HEK293 (cell line): Measurements from ENCODE around the gene FBL.
A peak's percentile ranks its signal among the peaks of the same experiment; 100 is the strongest.

Experiments
- CTCF ChIA-PET: fragments of 350-600 bp; formaldehyde crosslinking; extraction: SDS; loops from one replicate; lab custom pipeline; 2021; ENCODE audit warnings: antibody characterized with exemption; lab: Yijun Ruan, JAX
- POLR2A ChIA-PET: fragments of 300-600 bp; formaldehyde crosslinking; extraction: SDS; loops from one replicate; lab custom pipeline; 2020; ENCODE audit warnings: antibody characterized with exemption, inconsistent platforms; lab: Yijun Ruan, JAX
- H3K27ac ChIP-seq: fragments of 200-500 bp; sonication (Bioruptor generic); 2 replicates; pipeline ENCODE4 v1.5.1; 2014; ENCODE audit warnings: low read depth, low read length, control low read depth, inconsistent platforms; ENCODE audit errors: extremely low read depth
- H3K36me3 ChIP-seq, 2 experiments: fragments of 200-500 bp in 1 of 2; sonication (Bioruptor generic) in 1 of 2; 1 replicate in 1 of 2; 2 replicates in 1 of 2; pipeline ENCODE4 v1.5.1; 2014 to 2017; ENCODE audit warnings: inconsistent platforms in 2 of 2, low read length in 2 of 2; ENCODE audit not compliant: control insufficient read depth in 2 of 2, insufficient read depth in 1 of 2
- H3K4me1 ChIP-seq: fragments of 200-500 bp; sonication (Bioruptor generic); 2 replicates; pipeline ENCODE4 v1.5.1; 2014; ENCODE audit warnings: mild to moderate bottlenecking, low read length, inconsistent platforms; ENCODE audit not compliant: control insufficient read depth, insufficient read depth
- H3K4me3 ChIP-seq: 2 replicates; pipeline ENCODE4 v1.5.1; 2011; ENCODE audit warnings: low read depth, mild to moderate bottlenecking, control low read depth, low read length, moderate library complexity
- H3K9me3 ChIP-seq: fragments of 200-500 bp; sonication (Bioruptor generic); 2 replicates; pipeline ENCODE4 v1.5.1; 2014; ENCODE audit warnings: low read depth, low read length, inconsistent platforms; ENCODE audit not compliant: control insufficient read depth, insufficient read depth
- EGR2 ChIP-seq: fragments of 450-650 bp; formaldehyde crosslinking; IDR thresholded peaks from 2 replicates; pipeline ENCODE4 v1.5.1; 2016; ENCODE audit warnings: low read depth, missing biosample characterization, missing genetic modification characterization
- GLIS1 ChIP-seq: fragments of 450-650 bp; formaldehyde crosslinking; IDR thresholded peaks from 2 replicates; pipeline ENCODE4 v1.5.1; 2016; ENCODE audit warnings: missing biosample characterization, missing genetic modification characterization
- KLF1 ChIP-seq: fragments of 450-650 bp; formaldehyde crosslinking; IDR thresholded peaks from 2 replicates; pipeline ENCODE4 v1.5.1; 2016; ENCODE audit warnings: missing biosample characterization, missing genetic modification characterization
- KLF9 ChIP-seq: fragments of 450-650 bp; formaldehyde crosslinking; IDR thresholded peaks from 2 replicates; pipeline ENCODE4 v1.5.1; 2016; ENCODE audit warnings: missing biosample characterization, missing genetic modification characterization, low read depth
- RBAK ChIP-seq: fragments of 450-650 bp; formaldehyde crosslinking; IDR thresholded peaks from 2 replicates; pipeline ENCODE4 v1.5.1; 2016; ENCODE audit warnings: missing biosample characterization, missing genetic modification characterization
- SCRT1 ChIP-seq: fragments of 450-650 bp; formaldehyde crosslinking; IDR thresholded peaks from 2 replicates; pipeline ENCODE4 v1.5.1; 2016; ENCODE audit warnings: missing biosample characterization, missing genetic modification characterization, borderline replicate concordance
- SP3 ChIP-seq: fragments of 450-650 bp; formaldehyde crosslinking; IDR thresholded peaks from 2 replicates; pipeline ENCODE4 v1.5.1; 2016; ENCODE audit warnings: missing biosample characterization, missing genetic modification characterization
- ZBTB49 ChIP-seq: fragments of 450-650 bp; formaldehyde crosslinking; IDR thresholded peaks from 2 replicates; pipeline ENCODE4 v1.5.1; 2016; ENCODE audit warnings: missing biosample characterization, missing genetic modification characterization, low read depth
- ZIC2 ChIP-seq: fragments of 450-650 bp; formaldehyde crosslinking; IDR thresholded peaks from 2 replicates; pipeline ENCODE4 v1.5.1; 2016; ENCODE audit warnings: missing biosample characterization, missing genetic modification characterization
- ZNF121 ChIP-seq: fragments of 450-650 bp; formaldehyde crosslinking; IDR thresholded peaks from 2 replicates; pipeline ENCODE4 v1.5.1; 2016; ENCODE audit warnings: missing biosample characterization, missing genetic modification characterization
- ZNF2 ChIP-seq: fragments of 450-650 bp; formaldehyde crosslinking; IDR thresholded peaks from 2 replicates; pipeline ENCODE4 v1.5.1; 2016; ENCODE audit warnings: missing biosample characterization, missing genetic modification characterization
- ZNF311 ChIP-seq: fragments of 450-650 bp; formaldehyde crosslinking; IDR thresholded peaks from 2 replicates; pipeline ENCODE4 v1.5.1; 2017; ENCODE audit warnings: missing biosample characterization, missing genetic modification characterization, borderline replicate concordance
- ZNF341 ChIP-seq: fragments of 450-650 bp; formaldehyde crosslinking; IDR thresholded peaks from 2 replicates; pipeline ENCODE4; 2016; ENCODE audit warnings: low read depth, missing biosample characterization, missing genetic modification characterization
- ZNF398 ChIP-seq: fragments of 450-650 bp; formaldehyde crosslinking; IDR thresholded peaks from 2 replicates; pipeline ENCODE4 v1.5.1; 2017; ENCODE audit warnings: missing biosample characterization, missing genetic modification characterization
- ZNF416 ChIP-seq: fragments of 450-650 bp; formaldehyde crosslinking; IDR thresholded peaks from 2 replicates; pipeline ENCODE4 v1.5.1; 2016; ENCODE audit warnings: missing biosample characterization, missing genetic modification characterization
- ZNF433 ChIP-seq: fragments of 450-650 bp; formaldehyde crosslinking; IDR thresholded peaks from 2 replicates; pipeline ENCODE4 v1.5.1; 2016; ENCODE audit warnings: missing biosample characterization, missing genetic modification characterization, low read depth
- ZNF529 ChIP-seq: fragments of 450-650 bp; formaldehyde crosslinking; IDR thresholded peaks from 2 replicates; pipeline ENCODE4 v1.5.1; 2017; ENCODE audit warnings: missing genetic modification characterization, missing biosample characterization; ENCODE audit not compliant: insufficient replicate concordance
- ZNF530 ChIP-seq: fragments of 450-650 bp; formaldehyde crosslinking; IDR thresholded peaks from 2 replicates; pipeline ENCODE4 v1.5.1; 2016; ENCODE audit warnings: low read depth, missing biosample characterization, missing genetic modification characterization
- ZNF660 ChIP-seq: fragments of 450-650 bp; IDR thresholded peaks from 2 replicates; pipeline ENCODE4 v1.5.1; 2018; ENCODE audit warnings: missing biosample characterization, mild to moderate bottlenecking, missing genetic modification characterization
- ZNF664 ChIP-seq: fragments of 450-650 bp; formaldehyde crosslinking; IDR thresholded peaks from 2 replicates; pipeline ENCODE4 v1.5.1; 2016; ENCODE audit warnings: missing biosample characterization, missing genetic modification characterization
- ZNF670 ChIP-seq: fragments of 450-650 bp; formaldehyde crosslinking; IDR thresholded peaks from 2 replicates; pipeline ENCODE4 v1.5.1; 2016; ENCODE audit warnings: missing biosample characterization, missing genetic modification characterization, low read depth
- ZSCAN30 ChIP-seq: fragments of 450-650 bp; IDR thresholded peaks from 2 replicates; pipeline ENCODE4 v1.5.1; 2018; ENCODE audit warnings: missing biosample characterization, mild to moderate bottlenecking, missing genetic modification characterization, moderate library complexity
- TF ChIP-seq, protein P1 (sequence below): fragments of 450-650 bp; formaldehyde crosslinking; IDR thresholded peaks from 2 replicates; pipeline ENCODE4 v1.5.1; 2016; ENCODE audit warnings: missing biosample characterization, missing genetic modification characterization, borderline replicate concordance
- TF ChIP-seq, protein P2 (sequence below): sonication (generic); formaldehyde crosslinking; IDR thresholded peaks from 2 replicates; pipeline ENCODE4 v1.8.1; 2022; ENCODE audit warnings: mild to moderate bottlenecking, moderate library complexity, missing genetic modification reagents
- TF ChIP-seq, protein P3 (sequence below): fragments of 450-650 bp; formaldehyde crosslinking; IDR thresholded peaks from 2 replicates; pipeline ENCODE4 v1.5.1; 2016; ENCODE audit warnings: missing biosample characterization, missing genetic modification characterization
- TF ChIP-seq, protein P4 (sequence below): fragments of 450-650 bp; formaldehyde crosslinking; IDR thresholded peaks from 2 replicates; pipeline ENCODE4 v1.5.1; 2016; ENCODE audit warnings: missing biosample characterization, missing genetic modification characterization

Gene FBL

DNA sequence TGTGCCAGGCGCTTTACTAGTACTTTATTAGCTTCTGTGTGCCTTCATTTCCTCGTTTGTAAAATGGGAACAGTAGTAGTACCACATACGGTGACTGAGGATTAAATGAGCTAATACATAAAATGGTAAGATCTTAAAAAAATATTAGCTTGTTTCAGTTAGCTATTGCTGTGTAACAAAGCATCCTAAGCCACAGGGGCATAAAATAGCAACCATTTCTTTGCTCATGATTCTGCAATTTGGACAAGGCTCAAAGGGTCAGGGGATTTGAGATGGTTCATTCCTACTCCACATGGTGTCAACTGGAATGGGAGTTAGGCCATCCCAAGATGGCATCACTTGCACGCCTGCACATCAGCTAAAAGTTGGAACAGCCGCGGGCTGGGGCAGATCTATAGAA, 25.5 kb downstream of the FBL start:
- Histone ChIP-seq H3K4me3 (no peak overlapping the region), H3K27ac (no peak overlapping the region), H3K36me3 (peaks cover 11 to 64% of the 10 kb centered on the region in 2 experiments), H3K9me3 (no peaks in the 10 kb centered on the region; the same call in 1 of the 2 replicates), H3K4me1 (peaks cover 12% of the 10 kb centered on the region)
- POLR2A ChIA-PET = interaction anchor here (1.0 to 2.0 kb wide), 5 partner anchors 8 to 385 kb away, joined by 3 to 12 read pairs (median 3); partner anchors contain the start of genes DYRK1B, FBL, PSMC4 and RPS16
- CTCF ChIA-PET = interaction anchor here (0.6 to 9.7 kb wide), 6 partner anchors 13 to 1088 kb away, joined by 3 to 102 read pairs (median 8); partner anchors contain the start of gene DYRK1B
- TF ChIP-seq SP3 (tag by site-specific recombination) (no peak), ZNF664 (peak; percentile 70), ZIC2 (tag by site-specific recombination) (no peak), EGR2 (no peak), ZNF670 (tag by site-specific recombination) (no peak), ZNF398 (no peak), ZNF433 (tag by site-specific recombination) (no peak), ZBTB49 (tag by site-specific recombination) (no peak), ZNF341 (no peak), ZNF121 (tag by site-specific recombination) (no peak), GLIS1 (tag by site-specific recombination) (no peak), SCRT1 (tag by site-specific recombination) (no peak), RBAK (tag by site-specific recombination) (peak; percentile 98), KLF9 (tag by site-specific recombination) (no peak), ZNF311 (tag by site-specific recombination) (no peak), ZNF416 (tag by site-specific recombination) (no peak), ZNF530 (tag by site-specific recombination) (no peak), ZSCAN30 (tag by site-specific recombination) (no peak), ZNF660 (tag by site-specific recombination) (peak; percentile 57; the same call in 1 of the 2 replicates), ZNF2 (no peak), ZNF529 (tag by site-specific recombination) (no peak), KLF1 (tag by site-specific recombination) (no peak)
- TF ChIP-seq, protein P1, sequence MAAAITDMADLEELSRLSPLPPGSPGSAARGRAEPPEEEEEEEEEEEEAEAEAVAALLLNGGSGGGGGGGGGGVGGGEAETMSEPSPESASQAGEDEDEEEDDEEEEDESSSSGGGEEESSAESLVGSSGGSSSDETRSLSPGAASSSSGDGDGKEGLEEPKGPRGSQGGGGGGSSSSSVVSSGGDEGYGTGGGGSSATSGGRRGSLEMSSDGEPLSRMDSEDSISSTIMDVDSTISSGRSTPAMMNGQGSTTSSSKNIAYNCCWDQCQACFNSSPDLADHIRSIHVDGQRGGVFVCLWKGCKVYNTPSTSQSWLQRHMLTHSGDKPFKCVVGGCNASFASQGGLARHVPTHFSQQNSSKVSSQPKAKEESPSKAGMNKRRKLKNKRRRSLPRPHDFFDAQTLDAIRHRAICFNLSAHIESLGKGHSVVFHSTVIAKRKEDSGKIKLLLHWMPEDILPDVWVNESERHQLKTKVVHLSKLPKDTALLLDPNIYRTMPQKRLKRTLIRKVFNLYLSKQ (tag by site-specific recombination) = no peak
- TF ChIP-seq, protein P2, sequence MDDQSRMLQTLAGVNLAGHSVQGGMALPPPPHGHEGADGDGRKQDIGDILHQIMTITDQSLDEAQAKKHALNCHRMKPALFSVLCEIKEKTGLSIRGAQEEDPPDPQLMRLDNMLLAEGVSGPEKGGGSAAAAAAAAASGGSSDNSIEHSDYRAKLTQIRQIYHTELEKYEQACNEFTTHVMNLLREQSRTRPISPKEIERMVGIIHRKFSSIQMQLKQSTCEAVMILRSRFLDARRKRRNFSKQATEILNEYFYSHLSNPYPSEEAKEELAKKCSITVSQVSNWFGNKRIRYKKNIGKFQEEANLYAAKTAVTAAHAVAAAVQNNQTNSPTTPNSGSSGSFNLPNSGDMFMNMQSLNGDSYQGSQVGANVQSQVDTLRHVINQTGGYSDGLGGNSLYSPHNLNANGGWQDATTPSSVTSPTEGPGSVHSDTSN (CRISPR knock-in tag) = no peak
- TF ChIP-seq, protein P3, sequence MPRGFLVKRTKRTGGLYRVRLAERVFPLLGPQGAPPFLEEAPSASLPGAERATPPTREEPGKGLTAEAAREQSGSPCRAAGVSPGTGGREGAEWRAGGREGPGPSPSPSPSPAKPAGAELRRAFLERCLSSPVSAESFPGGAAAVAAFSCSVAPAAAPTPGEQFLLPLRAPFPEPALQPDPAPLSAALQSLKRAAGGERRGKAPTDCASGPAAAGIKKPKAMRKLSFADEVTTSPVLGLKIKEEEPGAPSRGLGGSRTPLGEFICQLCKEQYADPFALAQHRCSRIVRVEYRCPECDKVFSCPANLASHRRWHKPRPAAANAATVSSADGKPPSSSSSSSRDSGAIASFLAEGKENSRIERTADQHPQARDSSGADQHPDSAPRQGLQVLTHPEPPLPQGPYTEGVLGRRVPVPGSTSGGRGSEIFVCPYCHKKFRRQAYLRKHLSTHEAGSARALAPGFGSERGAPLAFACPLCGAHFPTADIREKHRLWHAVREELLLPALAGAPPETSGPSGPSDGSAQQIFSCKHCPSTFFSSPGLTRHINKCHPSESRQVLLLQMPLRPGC (tag by site-specific recombination) = no peak
- TF ChIP-seq, protein P4, sequence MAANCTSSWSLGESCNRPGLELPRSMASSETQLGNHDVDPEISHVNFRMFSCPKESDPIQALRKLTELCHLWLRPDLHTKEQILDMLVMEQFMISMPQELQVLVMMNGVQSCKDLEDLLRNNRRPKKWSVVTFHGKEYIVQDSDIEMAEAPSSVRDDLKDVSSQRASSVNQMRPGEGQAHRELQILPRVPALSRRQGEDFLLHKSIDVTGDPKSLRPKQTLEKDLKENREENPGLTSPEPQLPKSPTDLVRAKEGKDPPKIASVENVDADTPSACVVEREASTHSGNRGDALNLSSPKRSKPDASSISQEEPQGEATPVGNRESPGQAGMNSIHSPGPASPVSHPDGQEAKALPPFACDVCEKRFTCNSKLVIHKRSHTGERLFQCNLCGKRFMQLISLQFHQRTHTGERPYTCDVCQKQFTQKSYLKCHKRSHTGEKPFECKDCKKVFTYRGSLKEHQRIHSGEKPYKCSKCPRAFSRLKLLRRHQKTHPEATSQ = no peak
